GM23338 (cell line): ENCODE results near the gene EYA4. TPM values are rescaled to one million over a fixed set of nuclear protein-coding genes. Genes with fewer than 3 reads are reported as not detected.

Source experiments
- ATAC-seq: fragments of 200-7000 bp; cut with Tn5 transposase; 3 replicates; pipeline ENCODE4 v1.9.1; 2020
- DNase-seq: peaks from one replicate; pipeline ENCODE4 v3.0.0-alpha.2; 2015; ENCODE audit warnings: low spot score
- H2AFZ ChIP-seq: fragments of 200-600 bp; sonication (generic); 2 replicates; pipeline ENCODE4 v1.8.0; 2016; ENCODE audit warnings: antibody characterized with exemption, mild to moderate bottlenecking, moderate library complexity
- H3F3A ChIP-seq: fragments of 200-600 bp; sonication (generic); replicated peaks from 2 replicates; pipeline ENCODE4 v1.8.0; 2017; ENCODE audit warnings: antibody characterized with exemption, mixed run types, low read depth
- H3K27ac ChIP-seq: fragments of 200-600 bp; sonication (generic); 2 replicates; pipeline ENCODE4 v1.6.1; 2016; ENCODE audit warnings: low read depth
- H3K27me3 ChIP-seq: fragments of 200-600 bp; sonication (generic); 2 replicates; pipeline ENCODE4 v1.8.0; 2016; ENCODE audit warnings: mild to moderate bottlenecking, mixed run types, moderate library complexity; ENCODE audit not compliant: insufficient read depth
- H3K36me3 ChIP-seq: fragments of 200-600 bp; sonication (generic); 2 replicates; pipeline ENCODE4 v1.8.0; 2016; ENCODE audit warnings: mild to moderate bottlenecking; ENCODE audit not compliant: insufficient read depth
- H3K4me1 ChIP-seq: fragments of 200-600 bp; sonication (generic); 2 replicates; pipeline ENCODE4 v1.8.0; 2016; ENCODE audit warnings: mild to moderate bottlenecking, moderate library complexity; ENCODE audit not compliant: insufficient read depth
- H3K4me2 ChIP-seq: fragments of 200-600 bp; sonication (generic); 2 replicates; pipeline ENCODE4 v1.7.1; 2017; ENCODE audit warnings: mixed run types
- H3K4me3 ChIP-seq: fragments of 200-600 bp; sonication (generic); 2 replicates; pipeline ENCODE4 v1.6.1; 2016; ENCODE audit warnings: mixed run types
- H3K79me2 ChIP-seq: fragments of 200-600 bp; sonication (generic); replicated peaks from 2 replicates; pipeline ENCODE4 v1.8.0; 2017; ENCODE audit warnings: mild to moderate bottlenecking; ENCODE audit not compliant: insufficient read depth
- H3K9me2 ChIP-seq: fragments of 200-600 bp; sonication (generic); 2 replicates; pipeline ENCODE4 v1.8.0; 2017; ENCODE audit not compliant: insufficient read depth
- H4K20me1 ChIP-seq: fragments of 200-600 bp; sonication (generic); replicated peaks from 2 replicates; pipeline ENCODE4 v1.8.0; 2017; ENCODE audit warnings: mild to moderate bottlenecking; ENCODE audit not compliant: insufficient read depth
- H3K27ac Mint-ChIP-seq: 2 replicates; pipeline ENCODE4 v1.8.0; 2020; ENCODE audit warnings: inconsistent platforms, mild to moderate bottlenecking, moderate library complexity, mixed read lengths
- H3K27me3 Mint-ChIP-seq: 3 replicates; pipeline ENCODE4 v1.8.0; 2022; ENCODE audit warnings: low read depth, mild to moderate bottlenecking, moderate library complexity, mixed read lengths, inconsistent platforms; ENCODE audit not compliant: insufficient read depth, poor library complexity
- H3K36me3 Mint-ChIP-seq: 3 replicates; pipeline ENCODE4 v1.8.0; 2021; ENCODE audit warnings: low read depth, mild to moderate bottlenecking, inconsistent platforms, moderate library complexity, mixed read lengths
- H3K4me1 Mint-ChIP-seq: 3 replicates; pipeline ENCODE4 v1.8.0; 2020; ENCODE audit warnings: mild to moderate bottlenecking, inconsistent platforms, mixed read lengths
- H3K4me3 Mint-ChIP-seq: 3 replicates; pipeline ENCODE4 v1.8.0; 2021; ENCODE audit warnings: moderate library complexity, mild to moderate bottlenecking, inconsistent platforms, mixed read lengths
- H3K9me3 Mint-ChIP-seq: 3 replicates; pipeline ENCODE4 v1.8.0; 2020; ENCODE audit warnings: moderate library complexity, mild to moderate bottlenecking, inconsistent platforms, mixed read lengths
- POLR2AphosphoS5 ChIP-seq: IDR thresholded peaks from 2 replicates; pipeline ENCODE4 v1.6.1; 2016; ENCODE audit warnings: antibody characterized with exemption, low read depth
- REST ChIP-seq: IDR thresholded peaks from one replicate; pipeline ENCODE4 v1.6.1; 2018; ENCODE audit warnings: antibody characterized with exemption; ENCODE audit not compliant: unreplicated experiment
- ZNF114 ChIP-seq: fragments of 250-450 bp; sonication (Bioruptor Pico); IDR thresholded peaks from 2 replicates; pipeline ENCODE4 v1.5.0; 2020; ENCODE audit warnings: mild to moderate bottlenecking, moderate library complexity
- polyA plus RNA-seq: library from polyadenylated mRNA; unstranded; fragments of >200 nt; fragmentation: Nextera tagmentation; extraction: Ambion mirVana; gene quantifications from 2 replicates; pipeline ENCODE4 v1.2.1, GENCODE V29; 2016
- total RNA-seq: library from RNA; depleted of rRNA; stranded (reverse); fragments of >200 nt; shearing (Covaris generic); gene quantifications from 2 replicates; pipeline ENCODE4 v1.2.3, GENCODE V29; 2014
- TF ChIP-seq, protein P1 (sequence below): fragments of 250-450 bp; sonication (Bioruptor Pico); IDR thresholded peaks from 2 replicates; pipeline ENCODE4 v1.5.0; 2020; ENCODE audit warnings: mild to moderate bottlenecking, moderate library complexity
- TF ChIP-seq, protein P2 (sequence below): IDR thresholded peaks from 2 replicates; pipeline ENCODE4 v1.6.1; 2016; ENCODE audit warnings: antibody characterized with exemption

EYA4 gene
- total and polyA plus RNA-seq, 2 experiments from 2014 or later: 0.05 to 0.21 TPM

DNA sequence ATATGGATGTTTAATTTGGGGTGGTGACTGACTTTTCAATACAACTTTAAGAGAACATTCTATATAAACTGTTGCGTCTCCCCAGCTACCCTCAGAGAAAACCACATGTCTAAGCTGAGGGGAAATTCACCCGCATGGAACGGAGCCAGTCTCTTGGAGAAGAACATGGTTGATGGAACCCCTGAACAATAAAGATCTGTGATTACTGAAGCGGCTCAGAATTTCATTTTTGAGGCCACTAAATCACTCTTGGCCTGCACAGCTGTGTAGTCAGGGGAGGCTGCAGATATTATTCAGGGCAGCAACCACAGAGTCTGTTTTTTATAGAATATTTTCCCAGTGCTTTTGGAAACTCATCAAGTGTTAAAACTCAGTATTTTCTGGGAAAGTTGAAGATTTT is 73.8 kb downstream of the EYA4 start (continued):
- TF ChIP-seq, protein P1, sequence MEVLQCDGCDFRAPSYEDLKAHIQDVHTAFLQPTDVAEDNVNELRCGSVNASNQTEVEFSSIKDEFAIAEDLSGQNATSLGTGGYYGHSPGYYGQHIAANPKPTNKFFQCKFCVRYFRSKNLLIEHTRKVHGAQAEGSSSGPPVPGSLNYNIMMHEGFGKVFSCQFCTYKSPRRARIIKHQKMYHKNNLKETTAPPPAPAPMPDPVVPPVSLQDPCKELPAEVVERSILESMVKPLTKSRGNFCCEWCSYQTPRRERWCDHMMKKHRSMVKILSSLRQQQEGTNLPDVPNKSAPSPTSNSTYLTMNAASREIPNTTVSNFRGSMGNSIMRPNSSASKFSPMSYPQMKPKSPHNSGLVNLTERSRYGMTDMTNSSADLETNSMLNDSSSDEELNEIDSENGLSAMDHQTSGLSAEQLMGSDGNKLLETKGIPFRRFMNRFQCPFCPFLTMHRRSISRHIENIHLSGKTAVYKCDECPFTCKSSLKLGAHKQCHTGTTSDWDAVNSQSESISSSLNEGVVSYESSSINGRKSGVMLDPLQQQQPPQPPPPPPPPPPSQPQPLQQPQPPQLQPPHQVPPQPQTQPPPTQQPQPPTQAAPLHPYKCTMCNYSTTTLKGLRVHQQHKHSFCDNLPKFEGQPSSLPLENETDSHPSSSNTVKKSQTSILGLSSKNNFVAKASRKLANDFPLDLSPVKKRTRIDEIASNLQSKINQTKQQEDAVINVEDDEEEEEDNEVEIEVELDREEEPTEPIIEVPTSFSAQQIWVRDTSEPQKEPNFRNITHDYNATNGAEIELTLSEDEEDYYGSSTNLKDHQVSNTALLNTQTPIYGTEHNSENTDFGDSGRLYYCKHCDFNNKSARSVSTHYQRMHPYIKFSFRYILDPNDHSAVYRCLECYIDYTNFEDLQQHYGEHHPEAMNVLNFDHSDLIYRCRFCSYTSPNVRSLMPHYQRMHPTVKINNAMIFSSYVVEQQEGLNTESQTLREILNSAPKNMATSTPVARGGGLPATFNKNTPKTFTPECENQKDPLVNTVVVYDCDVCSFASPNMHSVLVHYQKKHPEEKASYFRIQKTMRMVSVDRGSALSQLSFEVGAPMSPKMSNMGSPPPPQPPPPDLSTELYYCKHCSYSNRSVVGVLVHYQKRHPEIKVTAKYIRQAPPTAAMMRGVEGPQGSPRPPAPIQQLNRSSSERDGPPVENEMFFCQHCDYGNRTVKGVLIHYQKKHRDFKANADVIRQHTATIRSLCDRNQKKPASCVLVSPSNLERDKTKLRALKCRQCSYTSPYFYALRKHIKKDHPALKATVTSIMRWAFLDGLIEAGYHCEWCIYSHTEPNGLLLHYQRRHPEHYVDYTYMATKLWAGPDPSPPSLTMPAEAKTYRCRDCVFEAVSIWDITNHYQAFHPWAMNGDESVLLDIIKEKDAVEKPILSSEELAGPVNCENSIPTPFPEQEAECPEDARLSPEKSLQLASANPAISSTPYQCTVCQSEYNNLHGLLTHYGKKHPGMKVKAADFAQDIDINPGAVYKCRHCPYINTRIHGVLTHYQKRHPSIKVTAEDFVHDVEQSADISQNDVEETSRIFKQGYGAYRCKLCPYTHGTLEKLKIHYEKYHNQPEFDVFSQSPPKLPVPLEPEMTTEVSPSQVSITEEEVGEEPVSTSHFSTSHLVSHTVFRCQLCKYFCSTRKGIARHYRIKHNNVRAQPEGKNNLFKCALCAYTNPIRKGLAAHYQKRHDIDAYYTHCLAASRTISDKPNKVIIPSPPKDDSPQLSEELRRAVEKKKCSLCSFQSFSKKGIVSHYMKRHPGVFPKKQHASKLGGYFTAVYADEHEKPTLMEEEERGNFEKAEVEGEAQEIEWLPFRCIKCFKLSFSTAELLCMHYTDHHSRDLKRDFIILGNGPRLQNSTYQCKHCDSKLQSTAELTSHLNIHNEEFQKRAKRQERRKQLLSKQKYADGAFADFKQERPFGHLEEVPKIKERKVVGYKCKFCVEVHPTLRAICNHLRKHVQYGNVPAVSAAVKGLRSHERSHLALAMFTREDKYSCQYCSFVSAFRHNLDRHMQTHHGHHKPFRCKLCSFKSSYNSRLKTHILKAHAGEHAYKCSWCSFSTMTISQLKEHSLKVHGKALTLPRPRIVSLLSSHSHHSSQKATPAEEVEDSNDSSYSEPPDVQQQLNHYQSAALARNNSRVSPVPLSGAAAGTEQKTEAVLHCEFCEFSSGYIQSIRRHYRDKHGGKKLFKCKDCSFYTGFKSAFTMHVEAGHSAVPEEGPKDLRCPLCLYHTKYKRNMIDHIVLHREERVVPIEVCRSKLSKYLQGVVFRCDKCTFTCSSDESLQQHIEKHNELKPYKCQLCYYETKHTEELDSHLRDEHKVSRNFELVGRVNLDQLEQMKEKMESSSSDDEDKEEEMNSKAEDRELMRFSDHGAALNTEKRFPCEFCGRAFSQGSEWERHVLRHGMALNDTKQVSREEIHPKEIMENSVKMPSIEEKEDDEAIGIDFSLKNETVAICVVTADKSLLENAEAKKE (CRISPR knock-in tag): no peak
- TF ChIP-seq REST: no peak

GRCh38 chr6:133315811-133316210 is 74.7 kb downstream of the EYA4 start:
- Mint-ChIP-seq H3K4me3 (no peak overlapping the region), H3K9me3 (no peaks in the 10 kb centered on the region), H3K36me3 (no peaks in the 10 kb centered on the region), H3K27me3 (peaks cover 2% of the 10 kb centered on the region), H3K27ac (no peak overlapping the region), H3K4me1 (peaks cover 19% of the 10 kb centered on the region)
- ATAC-seq: no peak
- Histone ChIP-seq H2AFZ (no peak overlapping the region), H3K4me3 (no peak overlapping the region), H3K4me2 (no peak overlapping the region), H3F3A (no peaks in the 10 kb centered on the region), H3K36me3 (no peaks in the 10 kb centered on the region), H4K20me1 (no peaks in the 10 kb centered on the region), H3K27ac (no peak overlapping the region), H3K27me3 (no peaks in the 10 kb centered on the region), H3K4me1 (peaks cover 15% of the 10 kb centered on the region; the same call in 1 of the 2 replicates), H3K79me2 (no peaks in the 10 kb centered on the region), H3K9me2 (no peaks in the 10 kb centered on the region)
- DNase-seq: no peak
- no peak for TF ChIP-seq ZNF114 (CRISPR knock-in tag)
- no peak for TF ChIP-seq POLR2AphosphoS5
- TF ChIP-seq, protein P2, sequence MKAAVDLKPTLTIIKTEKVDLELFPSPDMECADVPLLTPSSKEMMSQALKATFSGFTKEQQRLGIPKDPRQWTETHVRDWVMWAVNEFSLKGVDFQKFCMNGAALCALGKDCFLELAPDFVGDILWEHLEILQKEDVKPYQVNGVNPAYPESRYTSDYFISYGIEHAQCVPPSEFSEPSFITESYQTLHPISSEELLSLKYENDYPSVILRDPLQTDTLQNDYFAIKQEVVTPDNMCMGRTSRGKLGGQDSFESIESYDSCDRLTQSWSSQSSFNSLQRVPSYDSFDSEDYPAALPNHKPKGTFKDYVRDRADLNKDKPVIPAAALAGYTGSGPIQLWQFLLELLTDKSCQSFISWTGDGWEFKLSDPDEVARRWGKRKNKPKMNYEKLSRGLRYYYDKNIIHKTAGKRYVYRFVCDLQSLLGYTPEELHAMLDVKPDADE: no peak
- TF ChIP-seq, protein P1 (CRISPR knock-in tag): no peak
